Glutamatergic neuron (in vitro differentiated cells): Measurements from ENCODE around the gene KCNIP1. TPM values are rescaled to one million over a fixed set of nuclear protein-coding genes. Genes with fewer than 3 reads are reported as not detected.

Source experiments
- DNase-seq: peaks from one replicate; pipeline ENCODE4 v3.0.0; 2022
- H3K27ac Mint-ChIP-seq: one replicate; pipeline ENCODE4 v1.8.0; 2020; ENCODE audit warnings: mild to moderate bottlenecking, mixed read lengths, inconsistent platforms; ENCODE audit not compliant: unreplicated experiment
- H3K27me3 Mint-ChIP-seq: one replicate; pipeline ENCODE4 v1.8.0; 2020; ENCODE audit warnings: mild to moderate bottlenecking, moderate library complexity, mixed read lengths, inconsistent platforms; ENCODE audit not compliant: unreplicated experiment
- H3K36me3 Mint-ChIP-seq: one replicate; pipeline ENCODE4 v1.8.0; 2020; ENCODE audit warnings: mild to moderate bottlenecking, mixed read lengths, inconsistent platforms; ENCODE audit not compliant: unreplicated experiment
- H3K4me1 Mint-ChIP-seq: one replicate; pipeline ENCODE4 v1.8.0; 2020; ENCODE audit warnings: mild to moderate bottlenecking, low read depth, mixed read lengths, inconsistent platforms; ENCODE audit not compliant: unreplicated experiment
- H3K4me3 Mint-ChIP-seq: one replicate; pipeline ENCODE4 v1.8.0; 2020; ENCODE audit warnings: mild to moderate bottlenecking, mixed read lengths, inconsistent platforms; ENCODE audit not compliant: unreplicated experiment
- H3K9me3 Mint-ChIP-seq: one replicate; pipeline ENCODE4 v1.8.0; 2020; ENCODE audit warnings: mild to moderate bottlenecking, moderate library complexity, mixed read lengths, inconsistent platforms; ENCODE audit not compliant: unreplicated experiment
- total RNA-seq: library from RNA; stranded (reverse); fragmentation: NEBNext Ultra II Directional; extraction: Animal tissue kit (Norgen Biotek cat#: 25700); gene quantifications from one replicate; pipeline ENCODE4 v1.2.1, GENCODE V29; 2021; ENCODE audit not compliant: unreplicated experiment
- TF ChIP-seq, protein P1 (sequence below): fragments of 200-600 bp; sonication (generic); IDR thresholded peaks from one replicate; pipeline ENCODE4 v1.5.0; 2021; ENCODE audit not compliant: partially characterized antibody, unreplicated experiment

The KCNIP1 gene
- total RNA-seq, 1 donor from 2014 or later = 0.47 TPM

GRCh38 chr5:170491479-170491878 lies 12.3 kb upstream of the KCNIP1 start:
- H3K27me3 Mint-ChIP-seq = peaks cover 11% of the 10 kb centered on the region
- no peaks in the 10 kb centered on the region for H3K36me3 Mint-ChIP-seq
- H3K4me3 Mint-ChIP-seq = no peak overlapping the region
- H3K9me3 Mint-ChIP-seq = no peaks in the 10 kb centered on the region
- TF ChIP-seq, protein P1, sequence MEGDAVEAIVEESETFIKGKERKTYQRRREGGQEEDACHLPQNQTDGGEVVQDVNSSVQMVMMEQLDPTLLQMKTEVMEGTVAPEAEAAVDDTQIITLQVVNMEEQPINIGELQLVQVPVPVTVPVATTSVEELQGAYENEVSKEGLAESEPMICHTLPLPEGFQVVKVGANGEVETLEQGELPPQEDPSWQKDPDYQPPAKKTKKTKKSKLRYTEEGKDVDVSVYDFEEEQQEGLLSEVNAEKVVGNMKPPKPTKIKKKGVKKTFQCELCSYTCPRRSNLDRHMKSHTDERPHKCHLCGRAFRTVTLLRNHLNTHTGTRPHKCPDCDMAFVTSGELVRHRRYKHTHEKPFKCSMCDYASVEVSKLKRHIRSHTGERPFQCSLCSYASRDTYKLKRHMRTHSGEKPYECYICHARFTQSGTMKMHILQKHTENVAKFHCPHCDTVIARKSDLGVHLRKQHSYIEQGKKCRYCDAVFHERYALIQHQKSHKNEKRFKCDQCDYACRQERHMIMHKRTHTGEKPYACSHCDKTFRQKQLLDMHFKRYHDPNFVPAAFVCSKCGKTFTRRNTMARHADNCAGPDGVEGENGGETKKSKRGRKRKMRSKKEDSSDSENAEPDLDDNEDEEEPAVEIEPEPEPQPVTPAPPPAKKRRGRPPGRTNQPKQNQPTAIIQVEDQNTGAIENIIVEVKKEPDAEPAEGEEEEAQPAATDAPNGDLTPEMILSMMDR = no peak
- H3K27ac Mint-ChIP-seq = no peak overlapping the region
- DNase-seq = no peak
- H3K4me1 Mint-ChIP-seq = peaks cover 7% of the 10 kb centered on the region

DNA sequence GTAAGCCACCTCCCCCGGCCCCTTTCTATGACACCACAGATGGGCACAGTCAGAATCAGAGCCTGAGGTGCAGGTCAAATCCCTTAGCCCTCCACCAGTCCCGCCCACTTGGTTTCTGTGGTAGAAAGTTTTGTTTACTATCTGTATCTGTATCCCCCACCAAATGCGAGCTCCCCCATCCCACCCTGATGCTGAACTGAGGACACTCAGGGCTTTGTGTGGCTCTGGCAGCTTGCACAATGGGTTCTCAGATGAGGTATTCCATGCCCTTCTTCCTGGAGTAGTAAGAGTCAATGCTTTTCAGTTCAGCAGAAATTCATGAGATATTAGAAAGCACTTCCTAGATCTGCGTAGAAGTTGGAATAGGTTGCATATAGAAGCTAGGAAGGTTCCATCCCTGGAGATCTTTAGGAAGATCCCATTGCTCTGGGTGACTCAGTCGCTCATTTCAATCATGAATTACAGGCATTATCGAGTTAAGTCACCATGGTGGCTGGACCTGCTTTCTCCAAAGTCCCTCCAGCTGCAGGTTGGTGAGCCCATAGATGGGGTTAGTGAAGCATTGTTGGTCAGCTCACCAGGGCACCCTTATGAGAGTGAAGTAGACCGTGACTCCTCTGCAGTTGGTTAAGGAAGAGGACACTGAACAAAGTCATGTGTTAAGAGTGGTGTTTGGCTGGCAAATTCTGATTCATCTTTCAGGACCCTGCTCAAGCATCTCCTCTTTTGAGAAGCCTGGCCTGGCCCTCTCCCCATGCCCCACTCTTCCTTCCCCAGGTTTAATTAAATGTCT lies 10.6 kb upstream of the KCNIP1 start:
- no peak for DNase-seq
- Mint-ChIP-seq H3K36me3 (no peaks in the 10 kb centered on the region), H3K4me1 (peaks cover 6% of the 10 kb centered on the region), H3K4me3 (no peak overlapping the region), H3K27ac (no peak overlapping the region), H3K9me3 (no peaks in the 10 kb centered on the region), H3K27me3 (peaks cover 13% of the 10 kb centered on the region)
- TF ChIP-seq, protein P1 = no peak

DNA sequence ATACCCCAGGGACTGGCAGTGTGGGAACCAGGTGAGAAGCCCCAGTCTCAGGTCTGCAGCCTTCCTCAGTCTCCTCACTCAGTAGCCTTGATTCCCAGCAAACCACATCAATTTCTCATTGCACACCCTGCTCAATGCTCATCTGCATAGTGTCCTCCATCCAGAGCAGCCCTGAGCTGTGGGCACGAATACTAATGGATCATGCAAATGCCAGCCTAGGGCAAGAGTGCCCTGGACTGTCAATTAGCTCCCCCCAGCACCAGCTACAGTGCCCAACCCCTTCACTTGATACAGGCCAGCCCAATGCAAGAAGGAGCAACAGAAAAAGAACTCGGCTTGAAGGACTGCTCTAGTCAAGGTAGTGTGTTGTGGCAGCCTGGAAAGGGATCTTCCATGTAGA lies 9.8 kb upstream of the KCNIP1 start:
- no peak overlapping the region for H3K27ac Mint-ChIP-seq
- H3K27me3 Mint-ChIP-seq = peaks cover 10% of the 10 kb centered on the region
- H3K4me3 Mint-ChIP-seq = no peak overlapping the region
- H3K9me3 Mint-ChIP-seq = peaks cover 2% of the 10 kb centered on the region
- no peaks in the 10 kb centered on the region for H3K36me3 Mint-ChIP-seq
- no peak for DNase-seq
- TF ChIP-seq, protein P1 = no peak
- no peaks in the 10 kb centered on the region for H3K4me1 Mint-ChIP-seq

- peaks cover 2% of the 10 kb centered on the region for H3K9me3 Mint-ChIP-seq
- H3K27me3 Mint-ChIP-seq = peaks cover 13% of the 10 kb centered on the region
- H3K4me1 Mint-ChIP-seq = peaks cover under 1% of the 10 kb centered on the region
- DNase-seq = no peak
- TF ChIP-seq, protein P1 = no peak
- no peaks in the 10 kb centered on the region for H3K36me3 Mint-ChIP-seq
- H3K4me3 Mint-ChIP-seq = no peak overlapping the region
- no peak overlapping the region for H3K27ac Mint-ChIP-seq
These were observed 7.8 kb upstream of the KCNIP1 start for GRCh38 chr5:170495825-170496661.

DNA sequence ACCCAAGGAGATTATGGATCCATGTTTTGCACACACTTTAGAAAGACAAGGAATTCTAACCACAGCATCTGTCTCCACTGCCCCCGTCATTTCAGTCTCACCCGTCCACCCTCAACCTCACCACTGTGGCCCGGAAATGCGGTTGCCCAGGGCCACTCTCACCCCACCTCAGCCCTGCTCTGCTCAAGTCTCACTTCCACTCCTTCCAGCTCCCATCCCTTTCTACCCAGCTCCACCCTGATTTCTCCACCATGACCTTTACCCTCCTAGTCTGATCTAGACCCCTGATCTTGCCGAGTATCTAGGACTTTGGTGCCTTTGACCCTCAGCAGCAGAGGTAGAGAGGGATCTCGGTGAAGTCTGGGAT lies 7.2 kb upstream of the KCNIP1 start:
- TF ChIP-seq, protein P1 = no peak
- no peak overlapping the region for H3K27ac Mint-ChIP-seq
- no peaks in the 10 kb centered on the region for H3K36me3 Mint-ChIP-seq
- peaks cover 2% of the 10 kb centered on the region for H3K4me1 Mint-ChIP-seq
- peaks cover 14% of the 10 kb centered on the region for H3K27me3 Mint-ChIP-seq
- no peak for DNase-seq
- H3K9me3 Mint-ChIP-seq = peaks cover 2% of the 10 kb centered on the region
- H3K4me3 Mint-ChIP-seq = no peak overlapping the region
